RWPE2 (cell line): ENCODE data around the gene MYCT1.

Experiments
- ATAC-seq: fragments of 200-7000 bp; cut with Tn5 transposase; 3 replicates; pipeline ENCODE4 v1.9.1; 2021; ENCODE audit warnings: low read depth
- DNase-seq: peaks from one replicate; pipeline ENCODE4 v3.0.0-alpha.2; 2020; ENCODE audit warnings: low spot score
- H3K27ac ChIP-seq: fragments of 450-650 bp; 2 replicates; pipeline ENCODE4 v1.5.1; 2017; ENCODE audit warnings: mild to moderate bottlenecking; ENCODE audit not compliant: poor library complexity, severe bottlenecking
- H3K27me3 ChIP-seq: fragments of 250-450 bp; sonication (Bioruptor Pico); 2 replicates; pipeline ENCODE4 v1.5.1; 2021; ENCODE audit warnings: mild to moderate bottlenecking, moderate library complexity; ENCODE audit not compliant: insufficient read depth, poor library complexity, severe bottlenecking
- H3K36me3 ChIP-seq: fragments of 250-450 bp; sonication (Bioruptor Pico); 2 replicates; pipeline ENCODE4 v1.5.1; 2020; ENCODE audit warnings: low read depth, mild to moderate bottlenecking, moderate library complexity
- H3K4me1 ChIP-seq: fragments of 250-450 bp; sonication (Bioruptor Pico); 2 replicates; pipeline ENCODE4 v1.5.1; 2021; ENCODE audit warnings: mild to moderate bottlenecking, moderate library complexity; ENCODE audit not compliant: insufficient read depth, poor library complexity, severe bottlenecking
- H3K4me3 ChIP-seq: fragments of 250-450 bp; sonication (Bioruptor Pico); 2 replicates; pipeline ENCODE4 v1.5.1; 2021; ENCODE audit warnings: mild to moderate bottlenecking, moderate library complexity; ENCODE audit not compliant: severe bottlenecking
- H3K9me3 ChIP-seq: fragments of 250-450 bp; sonication (Bioruptor Pico); 2 replicates; pipeline ENCODE4 v1.5.1; 2021; ENCODE audit warnings: mild to moderate bottlenecking, moderate library complexity; ENCODE audit not compliant: severe bottlenecking
- TF ChIP-seq, protein P1 (sequence below): fragments of 450-650 bp; IDR thresholded peaks from one replicate; pipeline ENCODE4 v1.5.1; 2017; ENCODE audit warnings: mild to moderate bottlenecking, moderate library complexity; ENCODE audit not compliant: poor library complexity, severe bottlenecking

Gene MYCT1

GRCh38 chr6:152685819-152686218, 11.9 kb upstream of the MYCT1 start:
- TF ChIP-seq, protein P1, sequence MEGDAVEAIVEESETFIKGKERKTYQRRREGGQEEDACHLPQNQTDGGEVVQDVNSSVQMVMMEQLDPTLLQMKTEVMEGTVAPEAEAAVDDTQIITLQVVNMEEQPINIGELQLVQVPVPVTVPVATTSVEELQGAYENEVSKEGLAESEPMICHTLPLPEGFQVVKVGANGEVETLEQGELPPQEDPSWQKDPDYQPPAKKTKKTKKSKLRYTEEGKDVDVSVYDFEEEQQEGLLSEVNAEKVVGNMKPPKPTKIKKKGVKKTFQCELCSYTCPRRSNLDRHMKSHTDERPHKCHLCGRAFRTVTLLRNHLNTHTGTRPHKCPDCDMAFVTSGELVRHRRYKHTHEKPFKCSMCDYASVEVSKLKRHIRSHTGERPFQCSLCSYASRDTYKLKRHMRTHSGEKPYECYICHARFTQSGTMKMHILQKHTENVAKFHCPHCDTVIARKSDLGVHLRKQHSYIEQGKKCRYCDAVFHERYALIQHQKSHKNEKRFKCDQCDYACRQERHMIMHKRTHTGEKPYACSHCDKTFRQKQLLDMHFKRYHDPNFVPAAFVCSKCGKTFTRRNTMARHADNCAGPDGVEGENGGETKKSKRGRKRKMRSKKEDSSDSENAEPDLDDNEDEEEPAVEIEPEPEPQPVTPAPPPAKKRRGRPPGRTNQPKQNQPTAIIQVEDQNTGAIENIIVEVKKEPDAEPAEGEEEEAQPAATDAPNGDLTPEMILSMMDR: no peak
- Histone ChIP-seq H3K36me3 (no peaks in the 10 kb centered on the region), H3K4me3 (no peak overlapping the region), H3K27ac (no peak overlapping the region), H3K4me1 (no peaks in the 10 kb centered on the region), H3K9me3 (no peaks in the 10 kb centered on the region), H3K27me3 (no peaks in the 10 kb centered on the region)
- ATAC-seq: no peak
- DNase-seq: no peak

DNA sequence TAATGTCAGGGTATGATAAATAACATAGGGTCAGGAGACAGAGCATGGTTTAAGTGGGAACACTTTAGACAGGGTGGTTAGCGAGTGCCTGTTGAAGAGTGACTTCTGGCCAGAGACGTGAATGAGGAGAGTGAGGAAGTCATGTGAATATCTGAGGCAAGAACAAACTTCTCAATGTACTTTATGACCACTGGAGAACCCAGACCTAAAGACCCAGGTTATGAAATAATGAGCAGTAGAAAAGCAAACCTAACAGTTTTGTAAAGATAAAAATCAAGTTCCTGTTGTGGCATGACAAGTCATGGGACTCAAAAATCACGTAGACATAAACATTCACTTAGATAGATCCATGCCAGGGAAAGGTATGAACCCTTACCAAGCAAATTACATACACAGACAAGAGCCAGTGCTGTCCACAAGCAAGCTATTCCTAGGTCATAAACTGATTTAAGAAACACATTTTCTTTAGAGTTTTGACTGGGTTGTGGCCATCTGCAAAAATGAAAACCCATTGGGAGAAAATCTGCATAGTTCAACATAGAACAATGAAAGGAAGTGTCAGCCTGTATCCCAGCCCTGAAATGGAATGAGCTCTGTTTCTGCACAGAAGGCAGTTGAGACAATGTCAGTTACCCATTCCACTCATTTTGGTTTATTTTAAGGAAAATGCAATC, 2.2 kb upstream of the MYCT1 start:
- Histone ChIP-seq H3K27me3 (no peaks in the 10 kb centered on the region), H3K9me3 (no peaks in the 10 kb centered on the region), H3K27ac (peak overlapping the region; percentile 74), H3K4me1 (peaks cover 26% of the 10 kb centered on the region), H3K4me3 (no peak overlapping the region), H3K36me3 (no peaks in the 10 kb centered on the region)
- TF ChIP-seq, protein P1: no peak
- DNase-seq: no peak
- no peak for ATAC-seq

DNA sequence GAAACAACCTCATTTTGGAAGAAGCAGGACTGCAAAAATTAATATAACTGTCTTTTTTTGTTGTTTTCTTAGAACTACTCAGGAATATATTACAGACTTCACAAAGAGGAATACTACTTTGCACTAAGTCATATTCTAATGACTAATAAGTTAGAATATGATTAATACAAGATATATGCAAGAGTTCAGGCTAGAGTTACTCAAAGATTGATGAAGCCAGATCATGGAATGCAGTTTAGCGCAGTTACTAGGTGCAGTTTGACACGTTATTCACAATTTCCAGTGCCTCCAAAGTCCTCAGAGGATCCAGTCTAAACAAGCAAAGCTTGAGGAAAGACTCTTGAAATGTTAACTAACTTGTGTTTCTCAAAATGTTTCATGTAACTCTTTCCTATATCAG, 1.2 kb upstream of the MYCT1 start:
- Histone ChIP-seq H3K4me1 (peaks cover 26% of the 10 kb centered on the region), H3K36me3 (no peaks in the 10 kb centered on the region), H3K9me3 (no peaks in the 10 kb centered on the region), H3K27ac (peak overlapping the region; percentile 74), H3K4me3 (no peak overlapping the region), H3K27me3 (no peaks in the 10 kb centered on the region)
- no peak for DNase-seq
- peak; percentile 99 for ATAC-seq
- TF ChIP-seq, protein P1: no peak

GRCh38 chr6:152698692-152699091, 995 bp downstream of the MYCT1 start:
- Histone ChIP-seq H3K9me3 (no peaks in the 10 kb centered on the region), H3K36me3 (no peaks in the 10 kb centered on the region), H3K4me1 (peaks cover 26% of the 10 kb centered on the region), H3K4me3 (no peak overlapping the region), H3K27me3 (no peaks in the 10 kb centered on the region), H3K27ac (no peak overlapping the region)
- TF ChIP-seq, protein P1: no peak
- no peak for DNase-seq
- no peak for ATAC-seq

GRCh38 chr6:152700427-152700826, 2.7 kb downstream of the MYCT1 start:
- Histone ChIP-seq H3K36me3 (no peaks in the 10 kb centered on the region), H3K4me3 (no peak overlapping the region), H3K4me1 (peaks cover 26% of the 10 kb centered on the region), H3K9me3 (no peaks in the 10 kb centered on the region), H3K27ac (no peak overlapping the region), H3K27me3 (no peaks in the 10 kb centered on the region)
- ATAC-seq (no peak), DNase-seq (no peak)
- TF ChIP-seq, protein P1: no peak
